Stimulated activated CD4-positive, alpha-beta T cell treated with anti-CD3 and anti-CD28 coated beads, Interleukin-2, amount 100 ng/mL, for 4 hours (primary cell): ENCODE results near the gene RBPMS2.

Experiments
- DNase-seq: peaks from one replicate; pipeline ENCODE4 v3.0.0-alpha.2; 2020; ENCODE audit warnings: low read depth

RBPMS2 gene

DNA sequence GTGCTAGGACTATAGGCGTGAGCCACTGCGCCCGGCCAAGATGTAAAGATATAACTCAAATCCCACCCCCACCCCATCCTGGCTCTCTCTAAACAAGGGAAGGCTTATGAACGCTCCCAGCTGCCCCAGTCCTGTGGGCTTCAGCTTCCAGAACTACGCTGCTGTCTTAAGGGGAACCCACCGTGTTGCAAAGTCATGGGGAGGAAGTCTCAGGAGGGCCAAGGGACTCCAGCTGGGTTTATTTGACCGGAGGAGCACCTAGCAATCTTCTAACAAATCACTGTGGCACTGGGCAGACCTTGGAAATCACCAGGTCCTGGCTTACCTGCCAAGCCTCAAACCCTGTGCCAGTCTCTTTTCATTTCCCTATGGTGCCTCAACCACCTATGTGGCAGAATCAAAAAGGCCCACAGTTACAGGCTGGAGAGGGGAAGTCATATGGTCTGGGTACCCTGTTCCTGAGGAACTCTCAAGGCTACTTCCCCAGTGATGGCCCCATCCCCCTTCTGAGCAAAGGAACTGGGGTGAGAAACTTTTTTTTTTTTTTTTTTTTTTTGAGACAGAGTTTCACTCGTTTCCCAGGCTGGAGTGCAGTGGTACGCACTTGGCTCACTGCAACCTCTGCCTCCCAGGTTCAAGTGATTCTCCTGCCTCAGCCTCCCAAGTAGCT, 83.4 kb downstream of the RBPMS2 start:
- DNase-seq: no peak

DNA sequence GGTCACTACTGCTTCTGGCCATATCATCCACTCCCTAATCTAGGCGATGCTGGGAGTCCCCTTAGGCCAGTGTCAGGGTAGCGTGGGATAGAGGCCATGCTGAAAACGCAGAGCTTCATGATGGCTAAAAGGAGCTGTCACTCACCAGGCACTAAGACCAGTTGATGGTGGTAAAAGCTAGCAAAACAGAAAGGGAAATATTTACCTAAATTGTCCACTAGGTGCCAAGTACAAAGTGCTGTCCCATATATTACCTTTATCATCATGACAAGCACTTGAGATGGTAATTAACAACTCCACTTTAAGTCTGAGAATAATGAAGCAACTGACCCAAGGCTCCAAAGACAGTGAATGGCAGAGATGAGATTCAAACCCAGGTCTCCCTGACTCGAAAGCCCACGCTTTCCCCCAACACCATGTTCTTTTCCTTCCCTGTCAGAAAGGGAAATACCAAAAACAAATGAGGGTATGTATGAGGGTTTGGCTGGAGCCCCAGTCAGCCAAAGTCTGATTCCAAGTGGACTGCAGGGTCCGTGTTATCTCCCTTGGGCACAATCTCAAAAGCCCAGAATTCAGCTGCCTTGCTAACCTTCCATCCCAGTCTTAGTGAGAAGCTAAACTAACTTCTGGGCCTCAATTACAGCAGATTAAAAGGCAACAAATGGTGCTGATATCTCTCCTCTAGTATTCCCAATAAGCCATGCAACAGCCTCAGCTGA, 84.7 kb downstream of the RBPMS2 start:
- DNase-seq: no peak

DNA sequence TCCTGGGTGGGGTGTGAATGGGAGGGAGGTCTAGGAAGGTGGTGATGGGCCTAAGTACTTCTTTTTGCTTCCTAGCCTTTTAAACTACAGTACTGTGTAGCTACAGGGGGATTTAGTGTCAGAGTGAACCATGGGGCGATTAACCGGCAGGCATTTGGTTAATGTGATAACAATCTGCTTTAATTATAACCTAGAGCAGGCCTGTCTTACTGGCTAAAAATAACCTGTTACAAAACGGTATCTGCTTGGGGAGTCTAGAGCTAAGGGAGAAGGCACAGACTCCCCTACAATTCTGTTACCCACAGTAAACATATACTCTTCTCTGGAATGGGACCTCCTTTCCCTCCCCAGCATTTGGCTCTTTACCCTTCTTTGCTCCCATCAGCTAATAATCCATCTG, 85.4 kb downstream of the RBPMS2 start:
- DNase-seq: no peak
